HuH-7 (cell line): ENCODE data around the gene BDH1.
"Not testable (repeated sequence)": the region's sequence is repeated elsewhere in the genome, so short reads cannot be mapped to it uniquely, and the experiment has no call there.

Experiments used
- DNase-seq: peaks from one replicate; pipeline ENCODE4 v3.0.0; 2011; ENCODE audit warnings: low spot score

The BDH1 gene

GRCh38 chr3:197485143-197485542 is 70.6 kb downstream of the BDH1 start:
- DNase-seq, result no peak

- DNase-seq, result no peak
Measured at GRCh38 chr3:197484204-197484901, 71.4 kb downstream of the BDH1 start.

DNA sequence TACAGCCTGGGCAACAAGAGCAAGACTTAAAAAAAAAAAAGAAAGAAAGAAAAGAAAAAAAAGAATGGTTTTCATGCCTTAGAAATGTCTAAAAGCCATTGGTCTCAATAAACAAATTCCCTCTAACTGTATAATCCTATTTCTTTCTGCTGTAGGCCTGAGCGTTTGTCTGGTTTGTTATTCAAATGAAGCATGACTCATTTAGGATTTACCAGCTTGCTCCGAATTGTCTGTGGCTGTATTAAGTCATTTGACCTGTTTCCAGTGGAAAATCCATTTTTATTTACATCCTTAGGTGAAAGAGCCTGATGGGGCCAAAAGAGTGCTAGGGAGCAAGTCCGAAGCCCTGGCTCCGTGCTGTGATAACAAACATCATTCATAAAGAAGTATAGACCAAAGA is 73.8 kb downstream of the BDH1 start:
- no peak for DNase-seq

GRCh38 chr3:197480320-197480719 is 75.4 kb downstream of the BDH1 start:
- DNase-seq, result no peak

- no peak for DNase-seq
Measured at GRCh38 chr3:197478746-197479668, 76.8 kb downstream of the BDH1 start.

DNA sequence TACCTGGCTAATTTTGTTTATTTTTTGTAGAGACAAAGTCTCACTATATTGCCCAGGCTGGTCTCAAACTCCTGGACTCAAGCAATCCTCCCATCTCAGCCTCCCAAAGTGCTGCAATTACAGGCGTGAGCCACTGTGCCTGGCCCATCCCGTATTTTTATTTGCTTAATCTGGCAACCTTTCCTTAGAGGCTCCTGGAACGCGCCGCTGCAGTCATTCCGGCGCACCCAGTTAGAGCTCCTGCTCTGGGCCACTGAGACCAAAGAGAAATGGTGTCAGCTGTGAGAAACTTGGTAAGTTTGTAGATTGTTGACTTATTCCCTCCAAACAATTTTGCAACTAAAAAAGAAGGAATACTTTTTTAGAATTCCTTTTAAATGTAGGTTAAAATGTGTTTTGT is 78.0 kb downstream of the BDH1 start:
- DNase-seq, result not testable (repeated sequence)

GRCh38 chr3:197475997-197476525 is 79.7 kb downstream of the BDH1 start:
- no peak for DNase-seq

DNA sequence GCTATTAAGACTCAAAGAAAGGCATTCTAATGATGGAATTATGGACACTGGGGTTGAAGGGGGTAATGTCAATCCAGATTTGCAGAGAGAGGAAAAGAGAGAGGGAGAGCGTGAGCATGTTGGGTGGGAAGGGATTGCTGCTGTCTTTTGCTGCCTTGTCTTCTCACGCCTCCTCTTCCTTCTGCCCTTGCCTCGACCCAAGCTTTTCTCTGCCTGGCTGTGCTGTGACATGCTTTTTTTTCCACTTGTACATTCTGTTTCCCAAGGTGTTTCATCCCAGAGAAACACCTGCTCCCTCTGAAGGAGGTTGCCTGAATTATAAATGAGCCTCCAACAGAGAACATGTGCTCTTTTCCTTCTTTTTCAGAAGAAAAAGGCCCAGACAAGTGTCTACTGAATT is 80.3 kb downstream of the BDH1 start:
- no peak for DNase-seq

- DNase-seq, result no peak
Measured at GRCh38 chr3:197472151-197472550, 83.6 kb downstream of the BDH1 start.

DNA sequence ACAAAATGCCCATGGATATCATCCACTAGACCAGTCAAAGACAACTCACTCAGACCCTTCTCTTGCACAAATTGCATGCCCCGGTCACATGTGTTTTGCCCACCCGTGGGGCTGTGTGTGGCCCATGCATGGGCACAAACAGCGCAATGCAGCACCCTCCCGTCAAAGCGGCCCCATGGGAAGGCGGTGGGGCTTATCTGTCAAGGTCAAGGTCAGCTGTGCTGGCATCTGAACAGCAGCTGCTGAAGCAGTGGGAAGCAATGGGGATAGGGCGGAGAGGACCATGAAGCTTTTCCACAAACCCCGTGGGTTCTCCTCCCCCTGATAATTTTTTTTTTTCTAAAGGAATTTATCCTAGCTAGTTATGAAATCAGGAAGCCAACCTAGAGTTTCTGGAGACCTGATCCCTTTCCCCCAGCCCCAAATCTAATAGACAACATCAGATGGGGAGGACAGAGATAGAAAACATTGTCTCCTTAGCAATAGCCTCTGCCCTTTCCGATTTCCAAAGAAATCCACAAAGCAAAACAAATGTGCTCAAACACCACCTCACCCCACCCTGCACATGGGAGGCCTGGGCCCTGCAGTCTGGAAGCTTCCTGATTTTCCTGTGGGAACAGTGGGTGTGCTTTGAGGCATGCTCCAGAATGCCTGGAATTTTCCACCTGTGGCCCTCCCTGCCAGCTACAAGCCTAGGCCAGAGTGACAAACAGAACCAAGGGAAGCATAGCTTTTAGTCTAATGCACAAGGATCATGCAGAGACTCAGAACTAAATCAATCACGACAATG is 84.4 kb downstream of the BDH1 start:
- no peak for DNase-seq

- DNase-seq, result peak; percentile 59
Measured at GRCh38 chr3:197468866-197469382, 86.8 kb downstream of the BDH1 start.

- no peak for DNase-seq
Measured at GRCh38 chr3:197468167-197468566, 87.6 kb downstream of the BDH1 start.

DNA sequence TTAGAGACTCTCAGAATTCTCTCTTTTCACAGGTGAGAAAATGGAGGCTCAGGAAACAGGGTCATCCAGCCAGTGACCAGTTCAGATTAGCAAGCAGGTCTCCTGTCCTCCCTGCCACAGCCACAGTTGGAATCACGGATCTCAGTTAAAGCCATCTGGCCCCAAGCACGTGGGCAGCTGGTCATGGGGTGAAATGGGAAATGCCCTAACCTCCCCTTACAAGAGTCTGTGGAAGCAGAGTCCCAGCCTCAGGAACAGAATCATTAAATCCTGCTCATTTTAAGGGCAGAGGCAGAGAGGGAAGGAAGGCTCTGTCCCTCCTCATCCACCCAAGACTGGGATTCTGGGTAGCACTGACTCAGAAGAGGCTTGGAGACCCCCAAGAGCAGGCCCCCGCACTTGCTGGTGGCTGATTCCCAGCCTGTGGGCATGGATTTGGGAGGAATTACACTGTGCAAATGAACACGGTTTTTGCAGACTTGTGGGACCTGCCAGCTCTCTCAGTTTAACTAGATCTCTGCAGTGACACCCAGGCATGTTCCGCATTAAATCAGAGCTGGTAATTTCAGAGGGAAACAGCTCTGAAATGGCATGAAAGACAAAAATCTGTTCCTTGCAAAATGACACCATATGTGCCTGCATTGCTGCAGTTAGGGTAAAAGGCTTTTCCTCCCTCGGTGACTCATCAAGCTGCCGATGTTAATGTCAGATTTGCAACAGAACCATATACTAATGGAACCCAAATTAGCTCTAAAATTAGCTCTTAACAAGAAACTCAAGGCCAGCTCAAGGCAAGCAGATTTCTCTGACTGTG is 89.0 kb downstream of the BDH1 start:
- DNase-seq, result no peak

DNA sequence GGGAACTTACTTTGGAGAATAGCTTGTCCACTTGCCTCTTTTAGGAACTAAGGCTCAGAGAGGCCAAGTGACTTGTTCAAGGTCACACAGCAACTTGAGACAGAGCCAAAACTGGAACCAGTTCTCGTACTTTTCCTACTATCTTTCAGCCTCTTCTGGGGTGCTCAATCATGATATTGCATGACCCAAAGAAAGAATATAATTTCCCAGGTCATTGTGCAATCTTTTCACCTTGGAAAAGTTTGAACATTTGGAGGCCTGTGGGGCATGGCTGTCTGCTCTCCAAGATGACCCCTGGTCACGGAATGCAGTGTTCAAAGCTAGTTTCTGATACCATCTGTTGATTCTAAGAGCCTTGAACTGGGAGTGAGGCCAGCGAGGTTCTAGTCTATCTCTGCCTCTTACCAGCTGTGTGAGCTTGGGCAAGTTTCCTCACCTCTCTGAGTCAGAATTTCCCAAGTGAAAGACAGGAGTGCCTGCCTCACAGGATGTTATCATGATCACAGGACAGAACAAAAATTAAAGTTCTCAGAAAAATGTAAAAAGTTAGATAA is 89.7 kb downstream of the BDH1 start:
- no peak for DNase-seq

DNA sequence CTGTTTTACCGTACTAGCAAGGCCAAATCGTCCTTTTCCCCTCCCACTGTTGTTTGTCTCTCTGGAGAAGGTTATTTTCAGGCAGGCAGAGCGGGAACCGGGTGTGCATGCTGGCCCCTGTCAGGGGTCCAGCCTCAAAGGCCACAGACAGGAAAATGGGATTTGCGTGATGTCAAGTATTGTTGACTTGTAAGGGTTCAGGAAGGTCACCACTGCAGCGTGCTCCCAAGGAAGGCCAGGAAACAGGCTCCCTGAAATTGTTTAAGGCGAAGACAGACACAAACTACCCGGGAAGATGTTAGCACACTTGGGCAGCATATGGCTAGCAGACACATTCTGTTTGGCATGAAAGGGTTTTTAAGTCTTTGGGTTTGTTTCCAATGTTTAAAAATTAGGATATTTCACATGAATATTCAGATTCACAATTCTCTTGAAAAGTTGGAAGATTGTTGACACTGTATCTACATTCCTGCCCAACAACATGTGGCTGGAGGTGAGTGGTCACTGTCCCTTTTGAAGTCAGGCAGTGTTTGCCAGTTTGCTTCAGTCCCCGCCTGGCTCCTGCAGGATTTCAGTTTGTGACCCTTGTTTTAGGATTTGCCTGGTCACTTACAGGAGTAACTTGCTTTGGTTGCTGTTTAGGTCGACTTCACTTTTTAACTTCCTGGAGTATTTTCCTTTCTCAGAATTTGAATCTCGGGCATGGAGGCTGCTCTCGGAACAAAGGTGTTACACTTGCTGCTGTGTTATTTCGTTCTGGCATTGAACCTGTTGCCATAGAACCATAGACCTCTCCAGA is 90.4 kb downstream of the BDH1 start:
- DNase-seq, result no peak

DNA sequence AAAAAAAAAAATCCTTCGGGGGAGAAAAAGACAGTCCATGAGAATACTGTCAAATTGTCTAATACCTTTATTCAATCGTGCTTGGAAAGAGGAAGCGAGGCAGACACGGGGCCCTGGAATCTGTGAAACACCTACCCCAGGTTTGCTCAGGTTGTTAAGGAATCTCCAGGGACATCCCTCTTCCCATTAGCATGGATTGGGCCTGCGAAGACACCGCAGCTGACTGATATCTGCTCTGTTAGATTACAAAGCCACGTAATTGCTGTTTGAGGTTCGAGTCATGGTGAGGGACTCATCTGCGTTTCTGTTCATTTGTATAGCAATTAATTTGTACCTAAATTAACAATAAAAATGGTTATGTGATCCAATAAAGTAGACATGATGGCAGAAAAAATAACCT is 91.0 kb downstream of the BDH1 start:
- no peak for DNase-seq

GRCh38 chr3:197463279-197463678 is 92.5 kb downstream of the BDH1 start:
- no peak for DNase-seq

- DNase-seq, result no peak
Measured at GRCh38 chr3:197462808-197463207, 93.0 kb downstream of the BDH1 start.

GRCh38 chr3:197460639-197461038 is 95.1 kb downstream of the BDH1 start:
- DNase-seq, result no peak

DNA sequence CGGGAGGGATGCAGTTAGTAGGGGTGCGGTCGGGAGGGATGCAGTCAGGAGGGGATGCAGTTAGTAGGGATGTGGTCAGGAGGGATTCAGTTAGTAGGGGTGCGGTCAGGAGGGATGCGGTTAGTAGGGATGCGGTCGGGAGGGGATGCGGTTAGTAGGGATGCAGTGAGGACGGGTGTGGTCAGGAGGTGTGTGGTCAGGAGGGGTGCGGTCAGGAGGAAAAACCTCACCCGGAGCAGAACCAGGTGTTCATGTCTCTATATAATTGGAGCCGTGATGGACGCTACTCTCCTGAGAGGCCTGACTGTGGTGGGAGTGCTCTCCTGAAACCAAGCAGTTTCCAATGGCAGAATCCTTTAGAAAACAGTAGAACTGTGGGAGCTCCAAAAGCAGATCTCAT is 95.8 kb downstream of the BDH1 start:
- DNase-seq, result no peak
